IMR-90 (cell line): Measurements from ENCODE around the gene B3GNT9. TPM values are rescaled to one million over a fixed set of nuclear protein-coding genes. Genes with fewer than 3 reads are reported as not detected.
A peak's percentile ranks its signal among the peaks of the same experiment; 100 is the strongest.

Experiments used
- ATAC-seq: fragments of 200-7000 bp; cut with Tn5 transposase; 2 replicates; pipeline ENCODE4 v1.9.1; 2020; ENCODE audit warnings: low read depth, mild to moderate bottlenecking, moderate library complexity
- BruUV-seq: library from RNA; stranded (reverse); fragments of 400-500 nt; replicated peaks from 2 replicates; lab custom pipeline; 2021; lab: Mats Ljungman, UMichigan
- CTCF ChIA-PET: fragments of 300-600 bp; formaldehyde crosslinking; extraction: SDS; loops from one replicate; lab custom pipeline; 2021; ENCODE audit warnings: antibody characterized with exemption; lab: Yijun Ruan, JAX
- POLR2A ChIA-PET: fragments of 300-600 bp; sonication (Branson Sonifier 250); formaldehyde crosslinking; loops from one replicate; lab custom pipeline; 2022; ENCODE audit warnings: antibody characterized with exemption; ENCODE audit not compliant: unreplicated experiment; lab: Charles Lee
- DNase-seq: peaks from one replicate; pipeline ENCODE4 v3.0.0; 2013
- H2AFZ ChIP-seq: replicated peaks from 2 replicates; pipeline ENCODE3; 2013; ENCODE audit warnings: low read length, mild to moderate bottlenecking; ENCODE audit not compliant: poor library complexity
- H2AK5ac ChIP-seq: 2 replicates; pipeline ENCODE4 v1.6.1; 2013; ENCODE audit warnings: low read depth, low read length, inconsistent platforms
- H2AK9ac ChIP-seq: replicated peaks from 2 replicates; pipeline ENCODE3; 2013; ENCODE audit warnings: mild to moderate bottlenecking, low read depth, low read length, moderate library complexity; ENCODE audit not compliant: poor library complexity
- H2BK120ac ChIP-seq: 2 replicates; pipeline ENCODE4 v1.6.1; 2013; ENCODE audit warnings: low read depth, low read length, inconsistent platforms
- H2BK15ac ChIP-seq: 3 replicates; pipeline ENCODE4 v1.6.1; 2013; ENCODE audit warnings: low read depth, low read length, inconsistent platforms
- H2BK20ac ChIP-seq: 2 replicates; pipeline ENCODE4 v1.6.1; 2013; ENCODE audit warnings: low read depth, mild to moderate bottlenecking, inconsistent platforms, low read length, moderate library complexity
- H2BK5ac ChIP-seq: 2 replicates; pipeline ENCODE4 v1.6.1; 2013; ENCODE audit warnings: mild to moderate bottlenecking, low read depth, low read length, inconsistent platforms; ENCODE audit not compliant: poor library complexity, severe bottlenecking
- H3K14ac ChIP-seq: replicated peaks from 2 replicates; pipeline ENCODE4 v1.6.1; 2013; ENCODE audit warnings: low read depth, low read length, inconsistent platforms
- H3K18ac ChIP-seq: 2 replicates; pipeline ENCODE4 v1.6.1; 2013; ENCODE audit warnings: low read depth, low read length, control low read depth
- H3K23ac ChIP-seq: 2 replicates; pipeline ENCODE4 v1.6.1; 2013; ENCODE audit warnings: low read depth, low read length, inconsistent platforms
- H3K27ac ChIP-seq: 2 replicates; pipeline ENCODE4 v1.5.1; 2013; ENCODE audit warnings: mild to moderate bottlenecking, control low read depth, low read length; ENCODE audit not compliant: insufficient read depth
- H3K27me3 ChIP-seq: 2 replicates; pipeline ENCODE4 v1.6.1; 2013; ENCODE audit warnings: low read length; ENCODE audit not compliant: control insufficient read depth, insufficient read depth
- H3K36me3 ChIP-seq: 2 replicates; pipeline ENCODE4 v1.6.1; 2013; ENCODE audit warnings: low read length, mixed read lengths; ENCODE audit not compliant: control insufficient read depth, insufficient read depth
- H3K4ac ChIP-seq: 2 replicates; pipeline ENCODE4 v1.6.1; 2013; ENCODE audit warnings: low read depth, low read length, inconsistent platforms
- H3K4me1 ChIP-seq: 2 replicates; pipeline ENCODE4 v1.6.1; 2013; ENCODE audit warnings: low read length, mixed read lengths; ENCODE audit not compliant: control insufficient read depth, insufficient read depth
- H3K4me2 ChIP-seq: 2 replicates; pipeline ENCODE4 v1.6.1; 2013; ENCODE audit warnings: low read depth, mild to moderate bottlenecking, control low read depth, low read length, moderate library complexity
- H3K4me3 ChIP-seq: 2 replicates; pipeline ENCODE4 v1.5.1; 2013; ENCODE audit warnings: low read depth, mild to moderate bottlenecking, control low read depth, low read length, moderate library complexity; ENCODE audit not compliant: insufficient read depth
- H3K56ac ChIP-seq: 2 replicates; pipeline ENCODE4 v1.6.1; 2013; ENCODE audit warnings: low read length, inconsistent platforms; ENCODE audit not compliant: insufficient read depth; ENCODE audit errors: extremely low read depth
- H3K79me1 ChIP-seq, 2 experiments: 2 replicates each; pipeline ENCODE4 v1.6.1; 2013; ENCODE audit warnings: low read length in 2 of 2, inconsistent platforms in 1 of 2, low read depth in 1 of 2
- H3K9ac ChIP-seq: 2 replicates; pipeline ENCODE4 v1.6.1; 2013; ENCODE audit warnings: low read depth, low read length, control low read depth
- H3K9me1 ChIP-seq: 2 replicates; pipeline ENCODE4 v1.6.1; 2013; ENCODE audit warnings: low read length, inconsistent platforms; ENCODE audit not compliant: insufficient read depth
- H3K9me3 ChIP-seq: 2 replicates; pipeline ENCODE4 v1.6.1; 2013; ENCODE audit warnings: low read length; ENCODE audit not compliant: control insufficient read depth, insufficient read depth
- H4K20me1 ChIP-seq: 2 replicates; pipeline ENCODE4 v1.6.1; 2013; ENCODE audit warnings: low read length, inconsistent platforms; ENCODE audit not compliant: insufficient read depth
- H4K5ac ChIP-seq: 2 replicates; pipeline ENCODE4 v1.6.1; 2013; ENCODE audit warnings: mild to moderate bottlenecking, low read depth, low read length, control low read depth
- H4K8ac ChIP-seq, 2 experiments: 2 replicates each; pipeline ENCODE4 v1.6.1; 2013; ENCODE audit warnings: low read depth in 2 of 2, low read length in 2 of 2, control low read depth in 1 of 2, inconsistent platforms in 1 of 2
- H4K91ac ChIP-seq: 2 replicates; pipeline ENCODE4 v1.6.1; 2013; ENCODE audit warnings: low read depth, low read length, inconsistent platforms; ENCODE audit not compliant: insufficient read depth
- POLR2A ChIP-seq: IDR thresholded peaks from 2 replicates; pipeline ENCODE4 v1.6.1; 2012; ENCODE audit warnings: mild to moderate bottlenecking, low read depth, low read length
- WGBS, 2 experiments: methylation state at CpG; one replicate each; pipeline versions ENCODE4 v1.1.5 to v1.1.7; 2013; ENCODE audit warnings: missing lambda C conversion rate in 2 of 2; ENCODE audit not compliant: insufficient read length in 1 of 2; ENCODE audit errors: extremely low coverage in 2 of 2; 5-methylcytosine and 5-hydroxymethylcytosine counted together
- dilution Hi-C: fragments of 300-500 bp; cut with HindIII; formaldehyde crosslinking; loops from one replicate; pipeline ENCODE4 v1.14.3; 2018; ENCODE audit warnings: low sequenced_read_pairs; ENCODE audit not compliant: unreplicated experiment
- in situ Hi-C: fragments of 300-500 bp; cut with MboI; formaldehyde crosslinking; loops from 3 replicates; pipeline ENCODE4 v1.14.3; 2019; ENCODE audit warnings: low sequenced_read_pairs, inconsistent platforms, mixed read lengths
- intact Hi-C: fragments of 100-400 bp; cut with micrococcal nuclease; formaldehyde crosslinking; loops from 2 replicates; pipeline ENCODE4 v1.10.0; 2022
- polyA plus RNA-seq, 3 experiments: library from polyadenylated mRNA; depleted of rRNA; stranded (reverse); fragments of >200 nt; gene quantifications; 2 replicates each; pipeline ENCODE4 v1.2.3, GENCODE V29; 2012; ENCODE audit warnings: low replicate concordance in 1 of 3
- total RNA-seq: library from RNA; depleted of rRNA; stranded (reverse); fragments of >200 nt; gene quantifications from 2 replicates; pipeline ENCODE4 v1.2.3, GENCODE V29; 2012

Gene B3GNT9
- total and polyA plus RNA-seq, 2 of the 4 experiments (the other 2 are of a cell fraction) = 5.0 to 12.0 TPM

- Histone ChIP-seq H4K20me1 (0 out of 2 replicates have a peak, but pooled peaks cover 5% of the 10 kb centered on the region), H3K9me3 (no peaks in the 10 kb centered on the region), H2AK9ac (peak overlapping the region; percentile 26), H3K4me2 (peak overlapping the region; percentile 9; the same call in 1 of the 2 replicates), H3K36me3 (peaks cover 3% of the 10 kb centered on the region; the same call in 1 of the 2 replicates), H3K4ac (no peak overlapping the region), H3K14ac (no peak overlapping the region), H2BK120ac (no peak overlapping the region), H2BK5ac (no peak overlapping the region), H3K18ac (no peak overlapping the region), H3K9ac (no peak overlapping the region), H2AFZ (peak overlapping the region; percentile 83), H3K79me1 (peaks cover 5 to 25% of the 10 kb centered on the region in 2 experiments; a peak in 2 of 4 replicates), H2BK15ac (no peak overlapping the region), H3K9me1 (peaks cover 5% of the 10 kb centered on the region; the same call in 1 of the 2 replicates), H4K8ac (peak overlapping the region in 1 of 2 experiments; percentile 10; a peak in 1 of 4 replicates), H3K27me3 (peaks cover 24% of the 10 kb centered on the region; the same call in 1 of the 2 replicates), H3K27ac (no peak overlapping the region), H3K23ac (no peak overlapping the region), H3K4me1 (peaks cover 18% of the 10 kb centered on the region; the same call in 1 of the 2 replicates), H2BK20ac (no peak overlapping the region), H3K4me3 (no peak overlapping the region), H3K56ac (no peak overlapping the region), H4K91ac (no peak overlapping the region), H4K5ac (no peak overlapping the region; the same call in 1 of the 2 replicates), H2AK5ac (no peak overlapping the region; the same call in 1 of the 2 replicates)
- in situ Hi-C loops (no loop called here), intact Hi-C loops (no loop called here), dilution Hi-C loops (no loop called here)
- ChIA-PET CTCF (no interaction called here), POLR2A (interaction anchor here (0.7 kb wide), 1 partner anchor 238 kb away, joined by 5 read pairs; no protein-coding TSS in a partner anchor)
- ATAC-seq (peak; percentile 8), DNase-seq (peak; percentile 35)
- BruUV-seq = no TSS peak
- WGBS, 2 experiments = 18% methylated on average over 51 of the region's 99 CpGs; no CpG with 5 or more reads in 1 of the 2 experiments
- no peak for TF ChIP-seq POLR2A
Observed at GRCh38 chr16:67163164-67163998, 12.6 kb upstream of the B3GNT9 start.
